Osteocyte (in vitro differentiated cells): Measurements from ENCODE around the gene POLDIP2. TPM values are rescaled to one million over a fixed set of nuclear protein-coding genes. Genes with fewer than 3 reads are reported as not detected.
A peak's percentile ranks its signal among the peaks of the same experiment; 100 is the strongest.

Experiments
- DNase-seq: peaks from one replicate; pipeline ENCODE4 v3.0.0; 2021; ENCODE audit warnings: mixed read lengths; ENCODE audit not compliant: unreplicated experiment; ENCODE audit errors: extremely low spot score
- H3K27ac Mint-ChIP-seq: one replicate; pipeline ENCODE4 v1.8.0; 2021; ENCODE audit warnings: mild to moderate bottlenecking, mixed read lengths; ENCODE audit not compliant: unreplicated experiment
- H3K27me3 Mint-ChIP-seq: one replicate; pipeline ENCODE4 v1.8.0; 2021; ENCODE audit warnings: mixed read lengths; ENCODE audit not compliant: unreplicated experiment
- H3K36me3 Mint-ChIP-seq: one replicate; pipeline ENCODE4 v1.8.0; 2021; ENCODE audit warnings: mixed read lengths; ENCODE audit not compliant: unreplicated experiment
- H3K4me1 Mint-ChIP-seq: one replicate; pipeline ENCODE4 v1.8.0; 2021; ENCODE audit warnings: mixed read lengths; ENCODE audit not compliant: unreplicated experiment
- H3K4me3 Mint-ChIP-seq: one replicate; pipeline ENCODE4 v1.8.0; 2021; ENCODE audit warnings: mild to moderate bottlenecking, moderate library complexity, mixed read lengths; ENCODE audit not compliant: unreplicated experiment
- H3K9me3 Mint-ChIP-seq: one replicate; pipeline ENCODE4 v1.8.0; 2021; ENCODE audit warnings: mixed read lengths; ENCODE audit not compliant: unreplicated experiment
- CTCF ChIP-seq: fragments of 200-600 bp; sonication (generic); IDR thresholded peaks from 2 replicates; pipeline ENCODE4 v1.5.0; 2021; ENCODE audit warnings: antibody characterized with exemption, mild to moderate bottlenecking, moderate library complexity
- total RNA-seq: library from RNA; stranded (reverse); gene quantifications from 2 replicates; pipeline ENCODE4 v1.2.1, GENCODE V29; 2021

Gene POLDIP2
- total RNA-seq, 1 donor from 2014 or later, result 79.8 TPM

DNA sequence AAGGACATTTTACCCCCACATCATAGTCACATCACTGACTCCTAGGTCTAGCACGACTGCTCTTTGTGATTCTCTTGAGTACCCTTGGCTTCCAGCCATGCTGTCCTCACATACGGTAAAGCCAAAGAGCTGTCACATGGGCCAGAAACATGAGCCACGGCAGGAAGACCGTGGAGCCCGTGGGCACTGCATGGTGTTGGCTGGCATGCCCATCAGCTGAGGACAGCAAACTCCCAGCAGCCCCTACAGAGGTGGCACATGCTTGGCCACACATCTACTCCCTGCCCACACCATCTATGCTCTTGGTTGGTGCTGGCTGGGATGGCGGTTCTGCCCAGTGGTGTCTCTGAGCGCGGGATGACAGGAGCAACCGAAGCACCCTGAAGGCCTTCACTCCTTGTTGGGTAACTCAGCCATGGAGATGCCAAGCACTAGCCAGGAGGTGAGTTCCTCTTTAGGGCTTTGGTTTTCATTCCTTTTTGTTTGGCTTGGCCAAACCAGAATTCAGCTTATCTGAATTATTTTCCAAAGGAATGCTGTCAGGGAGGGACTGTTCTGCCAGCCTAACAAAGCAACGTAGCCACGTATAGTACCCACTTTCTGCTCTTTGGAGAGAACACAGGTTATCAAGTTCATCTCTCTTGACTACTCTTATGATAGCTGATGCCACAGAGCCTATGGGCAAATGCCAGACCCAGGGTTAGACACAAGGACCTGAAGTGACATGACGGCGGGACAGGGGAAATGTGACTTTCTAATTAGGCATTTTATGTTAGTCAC lies 11.7 kb downstream of the POLDIP2 start:
- peak overlapping the region; percentile 82 for H3K27ac Mint-ChIP-seq
- H3K36me3 Mint-ChIP-seq, result peaks cover 34% of the 10 kb centered on the region
- H3K4me3 Mint-ChIP-seq, result no peak overlapping the region
- no peaks in the 10 kb centered on the region for H3K9me3 Mint-ChIP-seq
- no peak for DNase-seq
- no peak for TF ChIP-seq CTCF
- H3K27me3 Mint-ChIP-seq, result no peaks in the 10 kb centered on the region
- peaks cover 21% of the 10 kb centered on the region for H3K4me1 Mint-ChIP-seq

GRCh38 chr17:28344435-28344901 lies 12.9 kb downstream of the POLDIP2 start:
- Mint-ChIP-seq H3K4me1 (peaks cover 21% of the 10 kb centered on the region), H3K36me3 (peaks cover 36% of the 10 kb centered on the region), H3K4me3 (no peak overlapping the region), H3K27ac (no peak overlapping the region), H3K9me3 (no peaks in the 10 kb centered on the region), H3K27me3 (no peaks in the 10 kb centered on the region)
- DNase-seq, result no peak
- no peak for TF ChIP-seq CTCF

DNA sequence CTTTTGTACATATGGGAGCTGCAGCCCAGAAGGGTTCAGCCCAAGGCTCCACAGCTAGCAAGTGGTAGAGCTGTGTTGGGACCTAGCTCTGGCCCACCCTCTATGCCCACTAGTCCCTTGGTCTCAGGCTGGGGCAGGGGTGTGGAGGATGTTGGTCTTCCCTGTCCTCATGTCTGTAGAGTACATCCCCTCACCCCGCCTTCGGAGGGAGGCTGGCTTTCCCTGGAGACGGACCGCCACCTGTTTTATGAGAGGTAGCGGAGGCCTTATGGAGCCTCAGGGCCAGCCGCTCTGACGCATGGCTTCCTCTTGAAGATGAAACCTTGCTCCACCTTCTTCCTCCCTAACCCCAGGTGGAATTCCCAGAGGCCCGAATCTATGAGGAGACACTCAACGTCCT lies 13.3 kb downstream of the POLDIP2 start:
- Mint-ChIP-seq H3K4me1 (peaks cover 21% of the 10 kb centered on the region), H3K27ac (no peak overlapping the region), H3K9me3 (no peaks in the 10 kb centered on the region), H3K4me3 (no peak overlapping the region), H3K36me3 (peaks cover 39% of the 10 kb centered on the region), H3K27me3 (no peaks in the 10 kb centered on the region)
- TF ChIP-seq CTCF, result no peak
- DNase-seq, result no peak

GRCh38 chr17:28343491-28343932 lies 13.8 kb downstream of the POLDIP2 start:
- H3K4me3 Mint-ChIP-seq, result no peak overlapping the region
- peaks cover 36% of the 10 kb centered on the region for H3K36me3 Mint-ChIP-seq
- H3K27me3 Mint-ChIP-seq, result no peaks in the 10 kb centered on the region
- no peaks in the 10 kb centered on the region for H3K9me3 Mint-ChIP-seq
- DNase-seq, result no peak
- no peak overlapping the region for H3K27ac Mint-ChIP-seq
- peaks cover 24% of the 10 kb centered on the region for H3K4me1 Mint-ChIP-seq
- TF ChIP-seq CTCF, result no peak

DNA sequence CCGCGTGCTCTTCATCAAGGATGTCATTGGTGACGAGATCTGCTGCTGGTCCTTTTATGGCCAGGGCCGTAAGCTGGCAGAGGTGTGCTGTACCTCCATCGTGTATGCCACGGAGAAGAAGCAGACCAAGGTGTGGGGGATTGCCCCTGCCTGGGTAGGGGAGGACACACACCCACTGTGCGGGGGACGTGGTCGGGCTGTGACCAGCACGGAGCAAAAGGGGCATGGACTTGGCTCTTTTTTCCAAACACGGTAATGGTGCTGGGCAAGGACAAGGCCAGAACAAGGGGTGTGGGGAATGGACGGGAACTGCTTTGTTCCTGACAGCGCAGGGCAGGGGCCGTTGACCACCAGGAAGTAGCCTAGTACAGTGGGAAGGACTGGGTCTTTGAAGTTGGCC lies 15.0 kb downstream of the POLDIP2 start:
- Mint-ChIP-seq H3K36me3 (peaks cover 30% of the 10 kb centered on the region), H3K27ac (no peak overlapping the region), H3K4me1 (peaks cover 29% of the 10 kb centered on the region), H3K27me3 (no peaks in the 10 kb centered on the region), H3K9me3 (no peaks in the 10 kb centered on the region), H3K4me3 (no peak overlapping the region)
- TF ChIP-seq CTCF, result no peak
- DNase-seq, result no peak
